ENCODE data around the gene AKAP10. TPM values are rescaled to one million over a fixed set of nuclear protein-coding genes. Genes with fewer than 3 reads are reported as not detected.

Gene AKAP10
- total and polyA plus RNA-seq, 8 donors = 27.9 to 35.2 (median 32.3) TPM

GRCh38 chr17:19915245-19915978, 62.2 kb downstream of the AKAP10 start:
- Histone ChIP-seq H3K27me3 (no peaks in the 10 kb centered on the region), H3K36me3 (peaks cover 0 to 97% of the 10 kb centered on the region in 2 donors), H3K4me3 (no peak overlapping the region), H3K9me3 (no peaks in the 10 kb centered on the region), H3K27ac (no peak overlapping the region), H3K4me1 (no peaks in the 10 kb centered on the region)
- DNase-seq (no peak), ATAC-seq (no peak)
- TF ChIP-seq CTCF (IDR thresholded peaks at IDR 0.05) = no peak
- intact Hi-C loops (cut with DNase I) = no loop called here

GRCh38 chr17:19911033-19911432, 66.6 kb downstream of the AKAP10 start:
- intact Hi-C loops (cut with DNase I) = no loop called here
- Histone ChIP-seq H3K36me3 (peaks cover 0 to 96% of the 10 kb centered on the region in 2 donors), H3K27me3 (no peaks in the 10 kb centered on the region), H3K4me1 (no peaks in the 10 kb centered on the region), H3K9me3 (no peaks in the 10 kb centered on the region), H3K27ac (no peak overlapping the region), H3K4me3 (no peak overlapping the region)
- ATAC-seq (no peak), DNase-seq (no peak)
- no peak for TF ChIP-seq CTCF (IDR thresholded peaks at IDR 0.05)

GRCh38 chr17:19909139-19909538, 68.5 kb downstream of the AKAP10 start:
- no peak for TF ChIP-seq CTCF (IDR thresholded peaks at IDR 0.05)
- Histone ChIP-seq H3K27ac (no peak overlapping the region), H3K9me3 (no peaks in the 10 kb centered on the region), H3K4me3 (no peak overlapping the region), H3K4me1 (peaks cover 2 to 12% of the 10 kb centered on the region in 2 donors), H3K36me3 (peaks cover 0 to 96% of the 10 kb centered on the region in 2 donors), H3K27me3 (no peaks in the 10 kb centered on the region)
- ATAC-seq = no peak
- intact Hi-C loops (cut with DNase I) = no loop called here
- no peak for DNase-seq

- H3K9me3 ChIP-seq = no peaks in the 10 kb centered on the region
- H3K36me3 ChIP-seq = peaks cover 0 to 97% of the 10 kb centered on the region in 2 donors
- ATAC-seq (peak; percentile 29), DNase-seq (no peak)
- intact Hi-C loops (cut with DNase I) = no loop called here
- H3K27me3 ChIP-seq = no peaks in the 10 kb centered on the region
- peaks cover 14 to 15% of the 10 kb centered on the region in 2 donors for H3K4me1 ChIP-seq
- H3K27ac ChIP-seq = peak overlapping the region; percentile 16 to 58
- H3K4me3 ChIP-seq = no peak overlapping the region
- TF ChIP-seq CTCF (IDR thresholded peaks at IDR 0.05) = no peak
Measured at GRCh38 chr17:19905502-19905901, 72.1 kb downstream of the AKAP10 start.

- Histone ChIP-seq H3K36me3 (peaks cover 0 to 99% of the 10 kb centered on the region in 2 donors), H3K4me3 (no peak overlapping the region), H3K9me3 (no peaks in the 10 kb centered on the region), H3K27me3 (no peaks in the 10 kb centered on the region), H3K4me1 (peaks cover 14 to 15% of the 10 kb centered on the region in 2 donors), H3K27ac (peak overlapping the region; percentile 16 to 58)
- ATAC-seq (peak; percentile 30), DNase-seq (peak in 2 of 4 donors; percentile 76 to 84)
- TF ChIP-seq CTCF (IDR thresholded peaks at IDR 0.05) = no peak
- intact Hi-C loops (cut with DNase I) = no loop called here
Measured at GRCh38 chr17:19904924-19905323, 72.7 kb downstream of the AKAP10 start.
